Neural progenitor cell (in vitro differentiated cells): Measurements from ENCODE around the gene SUGP1. TPM values are rescaled to one million over a fixed set of nuclear protein-coding genes. Genes with fewer than 3 reads are reported as not detected.

Experiments
- DNase-seq: peaks from one replicate; pipeline ENCODE4 v3.0.0-alpha.2; 2016; ENCODE audit warnings: low spot score
- H2AFZ ChIP-seq: fragments of 200-600 bp; sonication (generic); replicated peaks from 2 replicates; pipeline ENCODE4 v1.6.1; 2016; ENCODE audit warnings: antibody characterized with exemption
- H3F3A ChIP-seq: fragments of 200-600 bp; sonication (generic); 2 replicates; pipeline ENCODE4 v1.6.1; 2016; ENCODE audit warnings: antibody characterized with exemption, low read depth
- H3K27ac ChIP-seq: fragments of 200-600 bp; sonication (generic); 2 replicates; pipeline ENCODE4 v1.5.1; 2016; ENCODE audit warnings: mild to moderate bottlenecking
- H3K27me3 ChIP-seq: fragments of 200-600 bp; sonication (generic); 2 replicates; pipeline ENCODE4 v1.6.1; 2016; ENCODE audit warnings: mild to moderate bottlenecking, moderate library complexity
- H3K36me3 ChIP-seq: fragments of 200-600 bp; sonication (generic); 2 replicates; pipeline ENCODE4 v1.5.1; 2016
- H3K4me1 ChIP-seq: fragments of 200-600 bp; sonication (generic); 2 replicates; pipeline ENCODE4 v1.6.1; 2016; ENCODE audit warnings: mixed run types
- H3K4me2 ChIP-seq: fragments of 200-600 bp; sonication (generic); 2 replicates; pipeline ENCODE4 v1.6.1; 2016
- H3K4me3 ChIP-seq: fragments of 200-600 bp; sonication (generic); 2 replicates; pipeline ENCODE4 v1.5.1; 2016
- H3K79me2 ChIP-seq: fragments of 200-600 bp; sonication (generic); 2 replicates; pipeline ENCODE4 v1.6.1; 2016; ENCODE audit warnings: low read depth
- H3K9ac ChIP-seq: fragments of 200-600 bp; sonication (generic); 2 replicates; pipeline ENCODE4 v1.6.1; 2016
- H3K9me3 ChIP-seq: fragments of 200-600 bp; sonication (generic); 2 replicates; pipeline ENCODE4 v1.5.1; 2016; ENCODE audit warnings: low read depth
- H4K20me1 ChIP-seq: fragments of 200-600 bp; sonication (generic); 2 replicates; pipeline ENCODE4 v1.6.1; 2016; ENCODE audit warnings: low read depth
- H3K27ac Mint-ChIP-seq: 3 replicates; pipeline ENCODE4 v1.8.0; 2021; ENCODE audit warnings: mixed read lengths
- H3K27me3 Mint-ChIP-seq: 2 replicates; pipeline ENCODE4 v1.8.0; 2022; ENCODE audit warnings: low read depth, mild to moderate bottlenecking, inconsistent platforms, moderate library complexity, mixed read lengths; ENCODE audit not compliant: insufficient read depth
- H3K36me3 Mint-ChIP-seq: 3 replicates; pipeline ENCODE4 v1.8.0; 2021; ENCODE audit warnings: mixed read lengths
- H3K4me1 Mint-ChIP-seq: 3 replicates; pipeline ENCODE4 v1.8.0; 2021; ENCODE audit warnings: mixed read lengths
- H3K4me3 Mint-ChIP-seq: 3 replicates; pipeline ENCODE4 v1.8.0; 2021; ENCODE audit warnings: mild to moderate bottlenecking, moderate library complexity, mixed read lengths
- H3K9me3 Mint-ChIP-seq: 3 replicates; pipeline ENCODE4 v1.8.0; 2020; ENCODE audit warnings: mixed read lengths
- EZH2 ChIP-seq: fragments of 200-600 bp; sonication (generic); IDR thresholded peaks from 2 replicates; pipeline ENCODE4 v1.6.1; 2017; ENCODE audit warnings: antibody characterized with exemption, mild to moderate bottlenecking, moderate library complexity
- EZH2phosphoT487 ChIP-seq: fragments of 200-600 bp; sonication (generic); IDR thresholded peaks from 2 replicates; pipeline ENCODE4 v1.6.1; 2017; ENCODE audit warnings: antibody characterized with exemption
- total RNA-seq: library from RNA; depleted of rRNA; stranded (reverse); fragments of >200 nt; gene quantifications from 2 replicates; pipeline ENCODE4 v1.2.3, GENCODE V29; 2015; ENCODE audit warnings: low replicate concordance
- TF ChIP-seq, protein P1 (sequence below): fragments of 200-600 bp; sonication (generic); IDR thresholded peaks from 2 replicates; pipeline ENCODE4 v1.5.1; 2017; ENCODE audit warnings: antibody characterized with exemption, mild to moderate bottlenecking

Gene SUGP1
- total RNA-seq, 1 donor from 2014 or later, result 46.1 TPM

GRCh38 chr19:19296953-19297689 is 23.2 kb downstream of the SUGP1 start:
- no peak for DNase-seq

DNA sequence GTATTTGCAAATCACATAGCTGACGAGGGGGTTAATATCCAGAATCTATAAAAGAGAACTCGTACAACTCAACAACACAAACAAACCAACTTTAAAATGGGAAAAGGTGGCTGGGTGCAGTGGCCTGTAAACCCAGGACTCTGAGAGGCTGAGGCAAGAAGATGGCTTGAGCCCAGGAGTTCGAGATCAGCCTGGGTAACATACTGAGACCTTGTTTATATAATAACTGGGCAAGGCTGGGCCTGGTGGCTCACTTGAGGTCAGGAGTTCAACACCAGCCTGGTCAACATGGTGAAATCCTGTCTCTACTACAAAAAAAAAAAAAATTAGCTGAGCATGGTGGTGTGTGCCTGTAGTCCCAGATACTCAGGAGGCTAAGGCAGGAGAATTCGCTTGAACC is 25.4 kb downstream of the SUGP1 start:
- H3K4me3 Mint-ChIP-seq, result no peak overlapping the region
- no peaks in the 10 kb centered on the region for H3K9me3 ChIP-seq
- no peaks in the 10 kb centered on the region for H3K4me1 ChIP-seq
- no peaks in the 10 kb centered on the region for H4K20me1 ChIP-seq
- no peak overlapping the region for H3K27ac Mint-ChIP-seq
- DNase-seq, result no peak
- no peak overlapping the region for H3K4me2 ChIP-seq
- no peaks in the 10 kb centered on the region for H3K27me3 Mint-ChIP-seq
- no peak overlapping the region for H3K4me3 ChIP-seq
- no peak for TF ChIP-seq EZH2
- TF ChIP-seq EZH2phosphoT487, result no peak
- TF ChIP-seq, protein P1, sequence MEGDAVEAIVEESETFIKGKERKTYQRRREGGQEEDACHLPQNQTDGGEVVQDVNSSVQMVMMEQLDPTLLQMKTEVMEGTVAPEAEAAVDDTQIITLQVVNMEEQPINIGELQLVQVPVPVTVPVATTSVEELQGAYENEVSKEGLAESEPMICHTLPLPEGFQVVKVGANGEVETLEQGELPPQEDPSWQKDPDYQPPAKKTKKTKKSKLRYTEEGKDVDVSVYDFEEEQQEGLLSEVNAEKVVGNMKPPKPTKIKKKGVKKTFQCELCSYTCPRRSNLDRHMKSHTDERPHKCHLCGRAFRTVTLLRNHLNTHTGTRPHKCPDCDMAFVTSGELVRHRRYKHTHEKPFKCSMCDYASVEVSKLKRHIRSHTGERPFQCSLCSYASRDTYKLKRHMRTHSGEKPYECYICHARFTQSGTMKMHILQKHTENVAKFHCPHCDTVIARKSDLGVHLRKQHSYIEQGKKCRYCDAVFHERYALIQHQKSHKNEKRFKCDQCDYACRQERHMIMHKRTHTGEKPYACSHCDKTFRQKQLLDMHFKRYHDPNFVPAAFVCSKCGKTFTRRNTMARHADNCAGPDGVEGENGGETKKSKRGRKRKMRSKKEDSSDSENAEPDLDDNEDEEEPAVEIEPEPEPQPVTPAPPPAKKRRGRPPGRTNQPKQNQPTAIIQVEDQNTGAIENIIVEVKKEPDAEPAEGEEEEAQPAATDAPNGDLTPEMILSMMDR, result no peak
- no peaks in the 10 kb centered on the region for H3K79me2 ChIP-seq
- H3K9ac ChIP-seq, result no peak overlapping the region
- H3K4me1 Mint-ChIP-seq, result no peaks in the 10 kb centered on the region
- H3K36me3 Mint-ChIP-seq, result peaks cover 41% of the 10 kb centered on the region
- H3K9me3 Mint-ChIP-seq, result peaks cover 5% of the 10 kb centered on the region
- no peaks in the 10 kb centered on the region for H3K36me3 ChIP-seq
- H2AFZ ChIP-seq, result no peak overlapping the region
- no peaks in the 10 kb centered on the region for H3K27me3 ChIP-seq
- no peaks in the 10 kb centered on the region for H3F3A ChIP-seq
- no peak overlapping the region for H3K27ac ChIP-seq

More at GRCh38 chr19:19296953-19297689, 23.2 kb downstream of the SUGP1 start:
- no peaks in the 10 kb centered on the region for H3F3A ChIP-seq
- Mint-ChIP-seq H3K27me3 (no peaks in the 10 kb centered on the region), H3K4me3 (no peak overlapping the region), H3K4me1 (no peaks in the 10 kb centered on the region), H3K36me3 (peaks cover 29% of the 10 kb centered on the region), H3K27ac (no peak overlapping the region), H3K9me3 (peaks cover 5% of the 10 kb centered on the region)
- H3K9me3 ChIP-seq, result no peaks in the 10 kb centered on the region
- no peaks in the 10 kb centered on the region for H3K4me1 ChIP-seq
- H3K27ac ChIP-seq, result no peak overlapping the region
- no peaks in the 10 kb centered on the region for H4K20me1 ChIP-seq
- no peak overlapping the region for H3K9ac ChIP-seq
- H2AFZ ChIP-seq, result no peak overlapping the region
- TF ChIP-seq, protein P1, result no peak
- TF ChIP-seq EZH2phosphoT487, result no peak
- TF ChIP-seq EZH2, result no peak
- no peaks in the 10 kb centered on the region for H3K36me3 ChIP-seq
- H3K27me3 ChIP-seq, result no peaks in the 10 kb centered on the region
- no peak overlapping the region for H3K4me2 ChIP-seq
- H3K4me3 ChIP-seq, result no peak overlapping the region
- H3K79me2 ChIP-seq, result no peaks in the 10 kb centered on the region

DNA sequence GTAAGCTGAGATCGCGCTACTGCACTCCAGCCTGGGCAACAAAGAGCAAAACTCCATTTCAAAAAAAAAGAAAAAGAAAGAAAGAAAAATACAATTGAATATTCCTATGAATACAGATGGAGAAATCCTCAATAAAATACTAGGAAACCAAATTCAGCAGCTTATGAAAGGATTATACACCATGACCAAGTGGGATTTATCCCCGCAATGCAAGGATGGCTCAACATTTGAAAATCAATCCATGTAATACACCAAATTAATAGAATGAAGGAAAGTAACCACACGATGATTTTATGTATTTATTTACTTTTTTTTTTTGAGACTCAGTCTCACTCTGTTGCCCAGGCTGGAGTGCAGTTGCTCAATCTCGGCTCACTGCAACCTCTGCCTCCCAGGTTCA is 27.7 kb downstream of the SUGP1 start:
- H3K79me2 ChIP-seq, result no peaks in the 10 kb centered on the region
- H3K36me3 ChIP-seq, result no peaks in the 10 kb centered on the region
- H3K4me3 ChIP-seq, result no peak overlapping the region
- no peaks in the 10 kb centered on the region for H3K4me1 ChIP-seq
- no peak overlapping the region for H3K9ac ChIP-seq
- H3K9me3 ChIP-seq, result no peaks in the 10 kb centered on the region
- no peaks in the 10 kb centered on the region for H4K20me1 ChIP-seq
- no peaks in the 10 kb centered on the region for H3K4me1 Mint-ChIP-seq
- peaks cover 49% of the 10 kb centered on the region for H3K36me3 Mint-ChIP-seq
- TF ChIP-seq EZH2 (no peak), EZH2phosphoT487 (no peak)
- TF ChIP-seq, protein P1, result no peak
- H3K27ac Mint-ChIP-seq, result no peak overlapping the region
- no peak overlapping the region for H3K4me3 Mint-ChIP-seq
- H3K9me3 Mint-ChIP-seq, result peaks cover 5% of the 10 kb centered on the region
- H3F3A ChIP-seq, result no peaks in the 10 kb centered on the region
- H3K27ac ChIP-seq, result no peak overlapping the region
- no peaks in the 10 kb centered on the region for H3K27me3 Mint-ChIP-seq
- H3K4me2 ChIP-seq, result no peak overlapping the region
- H3K27me3 ChIP-seq, result no peaks in the 10 kb centered on the region
- H2AFZ ChIP-seq, result no peak overlapping the region
- DNase-seq, result no peak
